ENCODE data around the gene GSTM4. TPM values are rescaled to one million over a fixed set of nuclear protein-coding genes. Genes with fewer than 3 reads are reported as not detected.

Gene GSTM4
- total and polyA plus RNA-seq, 2 of the 8 experiments (the other 6 are each of a cell fraction or from before 2014, with no cell fraction given) = 11.3 to 31.4 TPM

DNA sequence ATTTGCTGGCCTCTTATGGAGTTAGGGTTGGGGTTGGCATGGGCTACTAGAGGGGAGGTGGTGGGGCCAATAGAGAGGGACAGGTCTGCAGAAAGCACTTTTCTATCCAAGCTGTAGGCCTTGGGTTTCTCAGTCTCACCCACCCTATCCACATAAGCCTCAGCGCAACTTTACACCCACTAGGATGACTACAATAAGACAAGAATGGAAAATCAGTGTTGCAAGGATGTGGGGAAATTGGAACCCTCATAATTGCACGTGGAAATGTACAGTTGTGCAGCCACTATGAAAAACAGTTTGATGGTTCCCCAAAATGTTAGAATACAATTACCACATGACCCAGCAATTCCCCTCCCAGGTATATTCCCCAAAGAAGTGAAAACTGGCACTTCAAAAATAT is 14.0 kb upstream of the GSTM4 start:
- H4K91ac ChIP-seq (replicated peaks; ENCODE audit: insufficient read length, low read length) = no peak overlapping the region
- no peaks in the 10 kb centered on the region for H3K36me3 ChIP-seq (ENCODE audit: control insufficient read depth in 2 of 4, insufficient read depth in 4 of 4, low read length in 3 of 4)
- H2BK5ac ChIP-seq (ENCODE audit: low read depth, low read length) = no peak overlapping the region
- no peaks in the 10 kb centered on the region for H3K23me2 ChIP-seq (ENCODE audit: low read depth, low read length)
- POLR2A ChIA-PET (ENCODE audit: partially characterized antibody) = no interaction called here
- 71% methylated on average over 2 of the region's 2 CpGs; no CpG with 5 or more reads in 1 of the 2 experiments for WGBS, 2 experiments (ENCODE audit: extremely low coverage in 1 of 2, insufficient coverage in 1 of 2, insufficient read length in 1 of 2, insufficient replicate concordance in 2 of 2, low coverage in 1 of 2, low lambda C conversion rate in 2 of 2, missing lambda C conversion rate in 1 of 2)
- no peak overlapping the region for H3K4me3 ChIP-seq (ENCODE audit: extremely low read depth in 1 of 4, insufficient read depth in 2 of 4, low read depth in 3 of 4, low read length in 4 of 4)
- no peaks in the 10 kb centered on the region; a peak in 1 of 7 replicates for H3K4me1 ChIP-seq (replicated peaks in 1 of 4; ENCODE audit: control insufficient read depth in 3 of 4, insufficient read depth in 4 of 4, low read length in 3 of 4)
- no peak overlapping the region for H4K8ac ChIP-seq (ENCODE audit: extremely low read depth, insufficient read depth, low read length)
- no peak for DNase-seq (ENCODE audit: low read depth in 1 of 2, low spot score in 2 of 2)
- no peak overlapping the region for H2BK20ac ChIP-seq (ENCODE audit: low read length)
- no peak overlapping the region for H3K9ac ChIP-seq (replicated peaks in 1 of 4; ENCODE audit: extremely low read depth in 1 of 4, low read depth in 3 of 4, low read length in 3 of 4)
- no peaks in the 10 kb centered on the region for H3K9me3 ChIP-seq (ENCODE audit: insufficient read depth in 2 of 2, low read depth in 1 of 2, low read length in 1 of 2)
- no peaks in the 10 kb centered on the region for H3K79me2 ChIP-seq (ENCODE audit: control insufficient read depth in 1 of 2, insufficient read depth in 2 of 2, low read length in 2 of 2)
- H3K18ac ChIP-seq (ENCODE audit: extremely low read depth, low read length) = no peak overlapping the region
- no peak overlapping the region for H2AK5ac ChIP-seq (ENCODE audit: low read depth, low read length)
- H4K20me1 ChIP-seq (replicated peaks in 1 of 2; ENCODE audit: control insufficient read depth in 1 of 2, insufficient read depth in 2 of 2, low read length in 2 of 2) = no peaks in the 10 kb centered on the region
- FAIRE-seq = no peak
- no peak overlapping the region for H3K27ac ChIP-seq (ENCODE audit: low read depth, low read length)
- CTCF ChIA-PET (ENCODE audit: partially characterized antibody) = interaction anchor here (1.0 to 10.7 kb wide), 27 partner anchors 11 to 342 kb away, joined by 3 to 293 read pairs (median 14); partner anchors contain the start of genes AHCYL1, EPS8L3, GSTM1 and GSTM2
- no peak overlapping the region for H2BK15ac ChIP-seq (ENCODE audit: low read length)
- no peak overlapping the region for H2BK12ac ChIP-seq (ENCODE audit: low read depth, low read length)
- no peak overlapping the region for H2AFZ ChIP-seq (ENCODE audit: low read length)
- no peak overlapping the region for H2BK120ac ChIP-seq (replicated peaks; ENCODE audit: low read depth, low read length)
- H3K4ac ChIP-seq (replicated peaks; ENCODE audit: insufficient read length, low read depth, low read length) = no peak overlapping the region
- H3K79me1 ChIP-seq (ENCODE audit: low read depth, low read length) = no peaks in the 10 kb centered on the region
- no peak overlapping the region for H3K56ac ChIP-seq (replicated peaks; ENCODE audit: insufficient read length, low read depth, low read length)
- no peak overlapping the region for H3K14ac ChIP-seq (ENCODE audit: insufficient read length)
- no peak overlapping the region for H4K5ac ChIP-seq (ENCODE audit: insufficient read length, low read depth, low read length)
- no peak overlapping the region for H3K4me2 ChIP-seq (ENCODE audit: insufficient read depth in 1 of 2, low read depth in 2 of 2, low read length in 2 of 2)
- no peaks in the 10 kb centered on the region; a peak in 2 of 7 replicates for H3K27me3 ChIP-seq (replicated peaks in 1 of 4; ENCODE audit: control insufficient read depth in 3 of 4, extremely low read depth in 1 of 4, insufficient read depth in 3 of 4, low read length in 3 of 4)
- H3K23ac ChIP-seq (ENCODE audit: insufficient read length) = no peak overlapping the region
- TF ChIP-seq, protein P1, sequence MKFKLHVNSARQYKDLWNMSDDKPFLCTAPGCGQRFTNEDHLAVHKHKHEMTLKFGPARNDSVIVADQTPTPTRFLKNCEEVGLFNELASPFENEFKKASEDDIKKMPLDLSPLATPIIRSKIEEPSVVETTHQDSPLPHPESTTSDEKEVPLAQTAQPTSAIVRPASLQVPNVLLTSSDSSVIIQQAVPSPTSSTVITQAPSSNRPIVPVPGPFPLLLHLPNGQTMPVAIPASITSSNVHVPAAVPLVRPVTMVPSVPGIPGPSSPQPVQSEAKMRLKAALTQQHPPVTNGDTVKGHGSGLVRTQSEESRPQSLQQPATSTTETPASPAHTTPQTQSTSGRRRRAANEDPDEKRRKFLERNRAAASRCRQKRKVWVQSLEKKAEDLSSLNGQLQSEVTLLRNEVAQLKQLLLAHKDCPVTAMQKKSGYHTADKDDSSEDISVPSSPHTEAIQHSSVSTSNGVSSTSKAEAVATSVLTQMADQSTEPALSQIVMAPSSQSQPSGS (IDR thresholded peaks at IDR 0.05; ENCODE audit: low read length) = no peak
- no peak for TF ChIP-seq ZNF274 (IDR thresholded peaks at IDR 0.05; ENCODE audit: borderline replicate concordance, extremely low read depth, low read length)
- no peak for TF ChIP-seq CBX8 (IDR thresholded peaks at IDR 0.05; ENCODE audit: borderline replicate concordance, low read depth, low read length)
- no peak for TF ChIP-seq HDAC6 (IDR thresholded peaks at IDR 0.05; ENCODE audit: low read depth, low read length)
- TF ChIP-seq, protein P2, sequence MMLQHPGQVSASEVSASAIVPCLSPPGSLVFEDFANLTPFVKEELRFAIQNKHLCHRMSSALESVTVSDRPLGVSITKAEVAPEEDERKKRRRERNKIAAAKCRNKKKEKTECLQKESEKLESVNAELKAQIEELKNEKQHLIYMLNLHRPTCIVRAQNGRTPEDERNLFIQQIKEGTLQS (IDR thresholded peaks at IDR 0.05; ENCODE audit: insufficient read depth, low read depth, low read length) = no peak
- TF ChIP-seq YY1 (IDR thresholded peaks at IDR 0.05; ENCODE audit: low read depth, low read length) = no peak
- TF ChIP-seq, protein P3, sequence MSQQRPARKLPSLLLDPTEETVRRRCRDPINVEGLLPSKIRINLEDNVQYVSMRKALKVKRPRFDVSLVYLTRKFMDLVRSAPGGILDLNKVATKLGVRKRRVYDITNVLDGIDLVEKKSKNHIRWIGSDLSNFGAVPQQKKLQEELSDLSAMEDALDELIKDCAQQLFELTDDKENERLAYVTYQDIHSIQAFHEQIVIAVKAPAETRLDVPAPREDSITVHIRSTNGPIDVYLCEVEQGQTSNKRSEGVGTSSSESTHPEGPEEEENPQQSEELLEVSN (IDR thresholded peaks at IDR 0.05) = no peak
- TF ChIP-seq CREB1 (IDR thresholded peaks at IDR 0.05) = no peak
- no peak for TF ChIP-seq FOSL1 (IDR thresholded peaks at IDR 0.05; ENCODE audit: insufficient read depth, low read depth, low read length)
- TF ChIP-seq JUN (IDR thresholded peaks at IDR 0.05; ENCODE audit: low read depth, low read length) = no peak
- TF ChIP-seq SUZ12 (IDR thresholded peaks at IDR 0.05; ENCODE audit: low read length) = no peak
- TF ChIP-seq SIX5 (IDR thresholded peaks at IDR 0.05; ENCODE audit: low read depth, low read length) = no peak
